ENCODE results near the gene CCDC73.

DNA sequence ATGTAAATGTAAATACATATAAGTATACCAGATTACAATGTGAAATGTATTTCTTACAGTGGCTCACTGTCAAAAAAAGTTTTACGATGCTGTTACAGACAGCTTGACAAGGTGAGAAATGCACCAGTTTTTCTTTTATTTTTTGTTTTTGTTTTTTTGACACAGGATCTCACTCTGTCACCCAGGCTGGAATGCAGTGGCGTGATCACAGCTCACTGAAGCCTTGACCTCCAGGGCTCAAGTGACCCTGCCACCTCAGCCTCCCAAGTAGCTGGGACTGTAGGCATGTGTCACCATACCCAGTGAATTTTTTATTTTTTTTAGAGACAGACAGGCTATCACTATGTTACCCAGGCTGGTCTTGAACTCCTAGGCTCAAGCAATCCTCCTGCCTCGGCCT lies 9.2 kb downstream of the CCDC73 start:
- TF ChIP-seq, protein P1, sequence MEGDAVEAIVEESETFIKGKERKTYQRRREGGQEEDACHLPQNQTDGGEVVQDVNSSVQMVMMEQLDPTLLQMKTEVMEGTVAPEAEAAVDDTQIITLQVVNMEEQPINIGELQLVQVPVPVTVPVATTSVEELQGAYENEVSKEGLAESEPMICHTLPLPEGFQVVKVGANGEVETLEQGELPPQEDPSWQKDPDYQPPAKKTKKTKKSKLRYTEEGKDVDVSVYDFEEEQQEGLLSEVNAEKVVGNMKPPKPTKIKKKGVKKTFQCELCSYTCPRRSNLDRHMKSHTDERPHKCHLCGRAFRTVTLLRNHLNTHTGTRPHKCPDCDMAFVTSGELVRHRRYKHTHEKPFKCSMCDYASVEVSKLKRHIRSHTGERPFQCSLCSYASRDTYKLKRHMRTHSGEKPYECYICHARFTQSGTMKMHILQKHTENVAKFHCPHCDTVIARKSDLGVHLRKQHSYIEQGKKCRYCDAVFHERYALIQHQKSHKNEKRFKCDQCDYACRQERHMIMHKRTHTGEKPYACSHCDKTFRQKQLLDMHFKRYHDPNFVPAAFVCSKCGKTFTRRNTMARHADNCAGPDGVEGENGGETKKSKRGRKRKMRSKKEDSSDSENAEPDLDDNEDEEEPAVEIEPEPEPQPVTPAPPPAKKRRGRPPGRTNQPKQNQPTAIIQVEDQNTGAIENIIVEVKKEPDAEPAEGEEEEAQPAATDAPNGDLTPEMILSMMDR (IDR thresholded peaks at IDR 0.05), result no peak
- no peak for TF ChIP-seq POLR2A (IDR thresholded peaks at IDR 0.05)
